K562 (cell line): ENCODE data around the gene OAT. TPM values are rescaled to one million over a fixed set of nuclear protein-coding genes. Genes with fewer than 3 reads are reported as not detected.

ENCODE experiments used
- ATAC-seq: fragments of 200-7000 bp; cut with Tn5 transposase; 3 replicates; pipeline ENCODE4 v1.9.1; 2020; ENCODE audit warnings: moderate library complexity
- BruUV-seq: library from RNA; stranded (reverse); fragments of 400-500 nt; replicated peaks from 2 replicates; lab custom pipeline; 2021; lab: Mats Ljungman, UMichigan
- CTCF ChIA-PET: fragments of 300-600 bp; formaldehyde crosslinking; extraction: SDS; loops from one replicate; lab custom pipeline; 2021; ENCODE audit warnings: low intra/inter-chr PET ratio; lab: Yijun Ruan, JAX
- POLR2A ChIA-PET: fragments of 300-600, 350-650 bp; sonication (Branson Sonifier 250); formaldehyde crosslinking; extraction: SDS; loops from one replicate; lab custom pipeline; 2021; ENCODE audit warnings: antibody characterized with exemption, inconsistent platforms; lab: Yijun Ruan, JAX
- DNase-seq, 4 experiments: peaks; one replicate each; pipeline versions ENCODE4 v3.0.0 to v3.0.0-alpha.2; 2011 to 2018; ENCODE audit warnings: low spot score in 3 of 4, mixed read lengths in 3 of 4; ENCODE audit errors: extremely low read depth in 1 of 4
- FAIRE-seq: peaks from 2 replicates; lab custom pipeline; 2011; peaks lifted over from hg19 to GRCh38; lab: Jason Lieb, UNC
- H2AFZ ChIP-seq: 2 replicates; pipeline ENCODE4 v1.6.0; 2011; ENCODE audit warnings: low read depth, low read length, control low read depth, inconsistent platforms
- H3K27ac ChIP-seq: fragments of 200-600 bp; 3 replicates; pipeline ENCODE4 v1.8.0; 2011; ENCODE audit warnings: low read depth, mild to moderate bottlenecking, control low read depth, inconsistent platforms, low read length, moderate library complexity, mixed read lengths; ENCODE audit errors: extremely low read depth
- H3K27me3 ChIP-seq, 2 experiments: fragments of 300-600 bp in 1 of 2; 2 replicates in 1 of 2; 3 replicates in 1 of 2; pipeline versions ENCODE4 v1.6.0 to v1.8.0; 2011; ENCODE audit warnings: inconsistent platforms in 2 of 2, low read length in 2 of 2, mild to moderate bottlenecking in 1 of 2, mixed read lengths in 1 of 2, moderate library complexity in 1 of 2; ENCODE audit not compliant: control insufficient read depth in 2 of 2, insufficient read depth in 2 of 2
- H3K36me3 ChIP-seq: fragments of 300-600 bp; 3 replicates; pipeline ENCODE4 v1.8.0; 2011; ENCODE audit warnings: mild to moderate bottlenecking, low read length, inconsistent platforms; ENCODE audit not compliant: control insufficient read depth, insufficient read depth
- H3K4me1 ChIP-seq, 2 experiments: fragments of 200-600 bp in 1 of 2; replicated peaks in 1 of 2; 2 replicates in 1 of 2; 3 replicates in 1 of 2; pipeline versions ENCODE4 v1.5.1 to v1.8.0; 2011; ENCODE audit warnings: inconsistent platforms in 2 of 2, low read length in 2 of 2, mild to moderate bottlenecking in 1 of 2, mixed read lengths in 1 of 2, moderate library complexity in 1 of 2; ENCODE audit not compliant: control insufficient read depth in 2 of 2, insufficient read depth in 2 of 2
- H3K4me2 ChIP-seq: 2 replicates; pipeline ENCODE4 v1.6.1; 2011; ENCODE audit warnings: low read length, control low read depth, inconsistent platforms, mixed read lengths; ENCODE audit not compliant: insufficient read depth
- H3K4me3 ChIP-seq: fragments of 200-600 bp; sonication (generic), shearing (Covaris generic); 2 replicates; pipeline ENCODE4 v1.5.1; 2016; ENCODE audit warnings: control low read depth, inconsistent platforms
- H3K79me2 ChIP-seq: fragments of 200-600 bp; 3 replicates; pipeline ENCODE4 v1.8.0; 2011; ENCODE audit warnings: low read length, inconsistent platforms; ENCODE audit not compliant: control insufficient read depth, insufficient read depth
- H3K9ac ChIP-seq, 2 experiments: 2 replicates each; pipeline versions ENCODE4 v1.6.0 to v1.6.1; 2011; ENCODE audit warnings: low read depth in 2 of 2, low read length in 2 of 2, control low read depth in 1 of 2, inconsistent platforms in 1 of 2, mild to moderate bottlenecking in 1 of 2, mixed read lengths in 1 of 2; ENCODE audit not compliant: insufficient read depth in 1 of 2
- H3K9me1 ChIP-seq: one replicate; pipeline ENCODE4 v1.6.0; 2011; ENCODE audit warnings: inconsistent platforms, mild to moderate bottlenecking, low read length, moderate library complexity; ENCODE audit not compliant: control insufficient read depth, insufficient read depth
- H3K9me3 ChIP-seq: replicated peaks from 2 replicates; pipeline ENCODE4 v1.5.1; 2011; ENCODE audit warnings: low read depth, low read length, inconsistent platforms; ENCODE audit not compliant: control insufficient read depth, insufficient read depth
- H4K20me1 ChIP-seq: replicated peaks from 2 replicates; pipeline ENCODE4 v1.6.1; 2011; ENCODE audit warnings: low read length, inconsistent platforms, mixed read lengths; ENCODE audit not compliant: control insufficient read depth, insufficient read depth
- C11orf30 ChIP-seq: fragments of 450-650 bp; IDR thresholded peaks from 2 replicates; pipeline ENCODE4 v1.6.1; 2016; ENCODE audit warnings: low read depth, mild to moderate bottlenecking
- CBFB ChIP-seq: sonication (generic); formaldehyde crosslinking; IDR thresholded peaks from 2 replicates; pipeline ENCODE4 v1.4.0; 2020; ENCODE audit warnings: mild to moderate bottlenecking, missing genetic modification reagents
- HDAC1 ChIP-seq, 2 experiments: fragments of 450-650 bp; IDR thresholded peaks; 2 replicates each; pipeline ENCODE4 v1.6.1; 2016 to 2017; ENCODE audit warnings: inconsistent platforms in 1 of 2, mild to moderate bottlenecking in 1 of 2, moderate library complexity in 1 of 2
- KAT2B ChIP-seq: IDR thresholded peaks from one replicate; pipeline ENCODE4 v1.6.1; 2012; ENCODE audit warnings: low read depth, mild to moderate bottlenecking, control low read depth, inconsistent platforms, low read length, moderate library complexity
- KDM1A ChIP-seq, 2 experiments: fragments of 450-650 bp; IDR thresholded peaks; 2 replicates each; pipeline ENCODE4 v1.6.1; 2016; ENCODE audit warnings: mild to moderate bottlenecking in 2 of 2
- MAFG ChIP-seq: fragments of 450-650 bp; conservative IDR thresholded peaks from 2 replicates; pipeline ENCODE4 v1.6.1; 2016; ENCODE audit warnings: missing genetic modification characterization, missing compliant biosample characterization
- MAZ ChIP-seq, 2 experiments: fragments of 450-650 bp in 1 of 2; sonication (generic) in 1 of 2; formaldehyde crosslinking; IDR thresholded peaks in 1 of 2; conservative IDR thresholded peaks in 1 of 2; 2 replicates each; pipeline versions ENCODE4 v1.4.0 to v1.5.0; 2020; ENCODE audit warnings: mild to moderate bottlenecking in 1 of 2, missing genetic modification reagents in 1 of 2
- NFE2 ChIP-seq: IDR thresholded peaks from 2 replicates; pipeline ENCODE4 v1.6.1; 2014; ENCODE audit warnings: antibody characterized with exemption, low read depth
- NONO ChIP-seq, 2 experiments: fragments of 200-400 bp in 1 of 2; fragments of 450-650 bp in 1 of 2; formaldehyde crosslinking in 1 of 2; IDR thresholded peaks; 2 replicates each; pipeline ENCODE4 v1.6.1; 2017; ENCODE audit warnings: low read depth in 2 of 2, mild to moderate bottlenecking in 2 of 2, moderate library complexity in 2 of 2, low read length in 1 of 2
- POLR2AphosphoS5 ChIP-seq: IDR thresholded peaks from 2 replicates; pipeline ENCODE4 v1.6.1; 2011; ENCODE audit warnings: mild to moderate bottlenecking, low read depth, low read length, moderate library complexity; ENCODE audit not compliant: control insufficient read depth, insufficient read depth
- SRSF3 ChIP-seq: fragments of 200-400 bp; formaldehyde crosslinking; IDR thresholded peaks from 2 replicates; pipeline ENCODE4 v1.6.1; 2016; ENCODE audit warnings: mild to moderate bottlenecking, low read length, moderate library complexity; ENCODE audit not compliant: insufficient read depth
- ZKSCAN1 ChIP-seq: fragments of 150-350 bp; IDR thresholded peaks from 2 replicates; pipeline ENCODE4 v1.6.1; 2016; ENCODE audit warnings: low read depth, low read length
- ZNF316 ChIP-seq: fragments of 450-650 bp; IDR thresholded peaks from 2 replicates; pipeline ENCODE4 v1.6.1; 2016
- WGBS: fragments of 100-300 bp; shearing (Covaris generic); methylation state at CpG from one replicate; pipeline ENCODE4 v1.1.6; 2016; ENCODE audit warnings: low coverage, mixed read lengths; ENCODE audit not compliant: insufficient coverage; ENCODE audit errors: missing lambda C conversion rate; 5-methylcytosine and 5-hydroxymethylcytosine counted together
- in situ Hi-C: fragments of 300-500 bp; cut with MboI; formaldehyde crosslinking; loops from 4 replicates; pipeline ENCODE4 v1.15.0; 2018; ENCODE audit warnings: inconsistent platforms, mixed read lengths
- intact Hi-C: fragments of 100-400 bp; cut with micrococcal nuclease; formaldehyde crosslinking; loops from 2 replicates; pipeline ENCODE4 v1.14.2; 2022
- polyA plus RNA-seq, 8 experiments: library from polyadenylated mRNA; depleted of rRNA in 4 of 8; stranded (reverse) in 5 of 8; unstranded in 3 of 8; fragments of >200 nt; fragmentation: Nextera tagmentation in 2 of 8; fragmentation: Illumina TruSeq in 1 of 8; extraction: Ambion mirVana in 2 of 8; extraction: Trizol in 1 of 8; gene quantifications; 2 replicates each; pipeline versions ENCODE4 v1.2.1 to v1.2.3, GENCODE V29; 2011 to 2014; ENCODE audit warnings: inconsistent platforms in 1 of 8, missing spikeins in 1 of 8
- total RNA-seq, 7 experiments: library from RNA; depleted of rRNA in 6 of 7; stranded (reverse); fragments of >200 nt in 6 of 7; fragmentation: Illumina TruSeq in 2 of 7; extraction: Trizol in 2 of 7; gene quantifications; 2 replicates each; pipeline versions ENCODE4 v1.2.1 to v1.2.3, GENCODE V29; 2011 to 2021; ENCODE audit warnings: low replicate concordance in 1 of 7
- TF ChIP-seq, protein P1 (sequence below): sonication (generic); formaldehyde crosslinking; IDR thresholded peaks from 2 replicates; pipeline ENCODE4 v1.8.1; 2023; ENCODE audit warnings: mild to moderate bottlenecking, missing genetic modification reagents
- TF ChIP-seq, protein P2 (sequence below): fragments of 250-450 bp; sonication (Bioruptor Pico); IDR thresholded peaks from 2 replicates; pipeline ENCODE4 v1.8.0; 2022; ENCODE audit warnings: inconsistent platforms, mild to moderate bottlenecking, moderate library complexity, borderline replicate concordance

OAT gene
- total and polyA plus RNA-seq, 9 of the 15 experiments (the other 6 are each of a cell fraction or from before 2014, with no cell fraction given) = 100 to 312 (median 163) TPM

DNA sequence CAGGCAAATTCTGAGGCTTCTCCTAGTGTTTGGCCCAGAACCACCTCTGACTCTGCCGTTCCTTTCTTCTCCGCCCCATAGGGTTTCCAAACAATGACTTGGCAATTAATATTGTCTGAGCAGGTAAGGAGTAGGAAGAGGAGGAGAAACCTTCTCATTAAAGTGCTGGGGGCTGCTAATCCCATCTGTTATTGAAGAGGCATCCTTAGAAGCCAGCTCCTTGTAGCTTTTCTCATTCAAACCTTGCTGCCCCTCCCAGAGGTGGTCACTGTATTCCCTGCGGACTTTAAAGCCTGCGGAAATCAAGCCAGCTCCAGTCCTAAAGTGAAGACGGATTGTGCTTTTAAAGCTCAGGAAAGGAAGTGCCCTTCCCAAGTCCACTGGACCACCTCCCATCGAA is 32.6 kb upstream of the OAT start:
- Histone ChIP-seq H3K9me3 (no peaks in the 10 kb centered on the region), H3K9ac (no peak overlapping the region), H3K4me2 (no peak overlapping the region), H3K27ac (no peak overlapping the region), H3K9me1 (no peaks in the 10 kb centered on the region)
- intact Hi-C loops = no loop called here
- no peak for FAIRE-seq
- 34% methylated on average over 6 of the region's 6 CpGs for whole genome bisulfite sequencing
- TF ChIP-seq ZNF316 (0 out of 2 replicates have a peak, but pooled peaks have one; percentile 10), NFE2 (peak; percentile 56), MAFG (peak; percentile 60), C11orf30 (0 out of 2 replicates have a peak, but pooled peaks have one; percentile 11), ZKSCAN1 (no peak)
- TF ChIP-seq, all 486 proteins: peak for 4
- ChIA-PET POLR2A (no interaction called here), CTCF (no interaction called here)
- BruUV-seq = no TSS peak
- Histone ChIP-seq H3K4me3 (no peak overlapping the region), H4K20me1 (no peaks in the 10 kb centered on the region), H3K36me3 (no peaks in the 10 kb centered on the region), H3K27me3 (no peaks in the 10 kb centered on the region), H3K4me1 (peaks cover 3 to 15% of the 10 kb centered on the region in 2 experiments; a peak in 4 of 5 replicates), H3K79me2 (no peaks in the 10 kb centered on the region), H2AFZ (no peak overlapping the region)
- ATAC-seq (0 out of 3 replicates have a peak, but pooled peaks have one; percentile 42), DNase-seq (no peak)
- in situ Hi-C loops = no loop called here

DNA sequence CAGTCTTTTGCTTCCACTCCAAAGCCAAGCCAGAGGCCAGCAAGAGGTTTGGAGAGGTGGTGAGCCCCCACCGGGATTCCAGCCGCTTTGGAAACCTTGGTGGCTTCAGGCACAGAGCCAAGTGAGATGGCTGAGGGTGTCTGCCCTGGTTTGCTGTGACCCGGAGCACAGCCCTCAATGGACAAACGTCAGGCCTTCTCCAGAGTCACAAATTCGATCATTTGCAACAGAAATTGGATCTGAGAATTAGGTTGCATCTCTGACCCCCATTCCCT is 32.0 kb upstream of the OAT start:
- ATAC-seq (no peak), DNase-seq (no peak), FAIRE-seq (no peak)
- H3K4me1 ChIP-seq = peaks cover 3 to 15% of the 10 kb centered on the region in 2 experiments; a peak in 4 of 5 replicates
- no peaks in the 10 kb centered on the region for H4K20me1 ChIP-seq
- no peak overlapping the region for H3K4me3 ChIP-seq
- peak overlapping the region in 1 of 2 experiments; percentile 45; a peak in 1 of 4 replicates for H3K9ac ChIP-seq
- in situ Hi-C loops (no loop called here), intact Hi-C loops (no loop called here)
- ChIA-PET CTCF (no interaction called here), POLR2A (no interaction called here)
- no peaks in the 10 kb centered on the region for H3K36me3 ChIP-seq
- no peaks in the 10 kb centered on the region for H3K9me1 ChIP-seq
- no peaks in the 10 kb centered on the region for H3K27me3 ChIP-seq
- H3K4me2 ChIP-seq = no peak overlapping the region
- H3K79me2 ChIP-seq = no peaks in the 10 kb centered on the region
- H2AFZ ChIP-seq = no peak overlapping the region
- H3K27ac ChIP-seq = no peak overlapping the region
- H3K9me3 ChIP-seq = no peaks in the 10 kb centered on the region
- BruUV-seq = no TSS peak
- WGBS = 3% methylated on average over 5 of the region's 5 CpGs
- TF ChIP-seq SRSF3 = no peak
- TF ChIP-seq KDM1A (IDR thresholded peaks at IDR 0.05) = no peak
- no peak for TF ChIP-seq POLR2AphosphoS5
- TF ChIP-seq, protein P1, sequence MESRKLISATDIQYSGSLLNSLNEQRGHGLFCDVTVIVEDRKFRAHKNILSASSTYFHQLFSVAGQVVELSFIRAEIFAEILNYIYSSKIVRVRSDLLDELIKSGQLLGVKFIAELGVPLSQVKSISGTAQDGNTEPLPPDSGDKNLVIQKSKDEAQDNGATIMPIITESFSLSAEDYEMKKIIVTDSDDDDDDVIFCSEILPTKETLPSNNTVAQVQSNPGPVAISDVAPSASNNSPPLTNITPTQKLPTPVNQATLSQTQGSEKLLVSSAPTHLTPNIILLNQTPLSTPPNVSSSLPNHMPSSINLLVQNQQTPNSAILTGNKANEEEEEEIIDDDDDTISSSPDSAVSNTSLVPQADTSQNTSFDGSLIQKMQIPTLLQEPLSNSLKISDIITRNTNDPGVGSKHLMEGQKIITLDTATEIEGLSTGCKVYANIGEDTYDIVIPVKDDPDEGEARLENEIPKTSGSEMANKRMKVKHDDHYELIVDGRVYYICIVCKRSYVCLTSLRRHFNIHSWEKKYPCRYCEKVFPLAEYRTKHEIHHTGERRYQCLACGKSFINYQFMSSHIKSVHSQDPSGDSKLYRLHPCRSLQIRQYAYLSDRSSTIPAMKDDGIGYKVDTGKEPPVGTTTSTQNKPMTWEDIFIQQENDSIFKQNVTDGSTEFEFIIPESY (CRISPR knock-in tag) = no peak
- TF ChIP-seq HDAC1 (IDR thresholded peaks at IDR 0.05) = no peak
- no peak for TF ChIP-seq KAT2B
- TF ChIP-seq MAZ (CRISPR knock-in tag; conservative IDR thresholded peaks at IDR 0.05 in 1 of 2, IDR thresholded peaks at IDR 0.05 in 1 of 2) = no peak
- TF ChIP-seq, protein P2, sequence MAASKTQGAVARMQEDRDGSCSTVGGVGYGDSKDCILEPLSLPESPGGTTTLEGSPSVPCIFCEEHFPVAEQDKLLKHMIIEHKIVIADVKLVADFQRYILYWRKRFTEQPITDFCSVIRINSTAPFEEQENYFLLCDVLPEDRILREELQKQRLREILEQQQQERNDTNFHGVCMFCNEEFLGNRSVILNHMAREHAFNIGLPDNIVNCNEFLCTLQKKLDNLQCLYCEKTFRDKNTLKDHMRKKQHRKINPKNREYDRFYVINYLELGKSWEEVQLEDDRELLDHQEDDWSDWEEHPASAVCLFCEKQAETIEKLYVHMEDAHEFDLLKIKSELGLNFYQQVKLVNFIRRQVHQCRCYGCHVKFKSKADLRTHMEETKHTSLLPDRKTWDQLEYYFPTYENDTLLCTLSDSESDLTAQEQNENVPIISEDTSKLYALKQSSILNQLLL = no peak
- TF ChIP-seq NONO (IDR thresholded peaks at IDR 0.05; ENCODE audit: low read depth in 2 of 2, low read length in 1 of 2) = no peak
- TF ChIP-seq CBFB (CRISPR knock-in tag) = no peak
